GM19035 (cell line): ENCODE results near the gene PRMT9.

Experiments used
- ATAC-seq: cut with Tn5 transposase; IDR thresholded peaks from one replicate; pipeline ENCODE4 v1.9.1; 2021; ENCODE audit not compliant: unreplicated experiment

The PRMT9 gene

GRCh38 chr4:147683717-147684700 is at the start of gene PRMT9:
TSS of gene PRMT9 (minus strand) at chr4:147684163. CDS start at chr4:147683987, 176 bp downstream.
- ATAC-seq = peak; percentile 99

GRCh38 chr4:147732518-147733235 is 48.7 kb upstream of the PRMT9 start:
- ATAC-seq = peak; percentile 33

GRCh38 chr4:147731580-147732517 is 47.9 kb upstream of the PRMT9 start, which contains the start of gene ARHGAP10:
TSS of gene ARHGAP10 (plus strand) at chr4:147732088. CDS start at chr4:147732302, 214 bp downstream.
- peak; percentile 58 for ATAC-seq

- ATAC-seq = no peak
These were observed 46.4 kb upstream of the PRMT9 start for GRCh38 chr4:147730333-147730732.

- ATAC-seq = no peak
These were observed 43.6 kb upstream of the PRMT9 start for GRCh38 chr4:147727476-147728028.

- no peak for ATAC-seq
These were observed 41.7 kb upstream of the PRMT9 start for GRCh38 chr4:147725673-147726072.

GRCh38 chr4:147724468-147725201 is 40.7 kb upstream of the PRMT9 start:
- no peak for ATAC-seq

GRCh38 chr4:147723326-147723725 is 39.4 kb upstream of the PRMT9 start:
- no peak for ATAC-seq

- ATAC-seq = peak; percentile 94
These were observed 33.9 kb upstream of the PRMT9 start for GRCh38 chr4:147717878-147718277.

- ATAC-seq = no peak
These were observed 30.8 kb upstream of the PRMT9 start for GRCh38 chr4:147714575-147715401.

- no peak for ATAC-seq
These were observed 26.0 kb upstream of the PRMT9 start for GRCh38 chr4:147709999-147710398.

- peak; percentile 69 for ATAC-seq
These were observed 24.1 kb upstream of the PRMT9 start for GRCh38 chr4:147707892-147708672.

GRCh38 chr4:147704846-147705245 is 20.9 kb upstream of the PRMT9 start:
- no peak for ATAC-seq

- no peak for ATAC-seq
These were observed 12.9 kb upstream of the PRMT9 start for GRCh38 chr4:147696866-147697265.

GRCh38 chr4:147693218-147693617 is 9.3 kb upstream of the PRMT9 start:
- no peak for ATAC-seq

- ATAC-seq = no peak
These were observed 7.9 kb upstream of the PRMT9 start for GRCh38 chr4:147691820-147692219.

- no peak for ATAC-seq
These were observed 5.1 kb upstream of the PRMT9 start for GRCh38 chr4:147689067-147689466.

GRCh38 chr4:147683188-147683591 is 773 bp downstream of the PRMT9 start:
- ATAC-seq = no peak
